Suprapubic skin (tissue), 3 donors: ENCODE measurements around the gene DMTF1.

Experiments
- EP300 ChIP-seq: sonication (generic); formaldehyde crosslinking; IDR thresholded peaks from one replicate; pipeline ENCODE4 v1.6.1; 2017; ENCODE audit warnings: antibody characterized with exemption
- TF ChIP-seq, protein P1 (sequence below), 2 donors: fragments of 200-600 bp in 1 of 2; fragments of 450-650 bp in 1 of 2; sonication (generic) in 1 of 2; IDR thresholded peaks; one replicate each; pipeline ENCODE4 v1.5.1; 2016 to 2019; ENCODE audit warnings: antibody characterized with exemption in 2 of 2, mild to moderate bottlenecking in 1 of 2, moderate library complexity in 1 of 2

DNA sequence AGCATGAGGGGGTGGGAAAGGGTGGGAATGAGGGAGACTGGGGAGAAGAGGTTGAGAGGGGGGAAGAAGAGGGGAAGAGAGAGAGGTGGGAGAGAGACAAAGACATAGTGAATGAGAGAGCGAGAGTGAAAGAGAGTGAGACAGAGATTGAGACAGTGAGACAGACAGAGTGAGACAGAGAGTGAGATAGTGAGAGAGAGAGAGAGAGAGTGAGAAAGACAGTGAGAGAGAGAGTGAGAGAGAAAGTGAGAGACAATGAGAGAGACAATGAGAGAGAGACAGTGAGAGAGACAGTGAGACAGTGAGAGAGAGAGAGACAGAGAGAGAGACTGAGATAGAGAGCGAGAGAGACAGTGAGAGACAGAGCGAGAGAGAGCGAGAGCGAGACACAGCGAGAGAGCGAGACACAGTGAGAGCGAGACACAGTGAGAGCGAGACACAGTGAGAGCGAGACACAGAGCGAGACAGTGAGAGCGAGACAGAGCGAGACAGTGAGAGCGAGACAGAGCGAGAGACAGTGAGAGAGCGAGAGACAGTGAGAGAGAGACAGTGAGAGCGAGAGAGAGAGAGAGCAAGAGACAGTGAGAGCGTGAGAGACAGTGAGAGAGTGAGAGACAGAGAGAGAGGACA, 57.2 kb downstream of the DMTF1 start:
- TF ChIP-seq, protein P1, sequence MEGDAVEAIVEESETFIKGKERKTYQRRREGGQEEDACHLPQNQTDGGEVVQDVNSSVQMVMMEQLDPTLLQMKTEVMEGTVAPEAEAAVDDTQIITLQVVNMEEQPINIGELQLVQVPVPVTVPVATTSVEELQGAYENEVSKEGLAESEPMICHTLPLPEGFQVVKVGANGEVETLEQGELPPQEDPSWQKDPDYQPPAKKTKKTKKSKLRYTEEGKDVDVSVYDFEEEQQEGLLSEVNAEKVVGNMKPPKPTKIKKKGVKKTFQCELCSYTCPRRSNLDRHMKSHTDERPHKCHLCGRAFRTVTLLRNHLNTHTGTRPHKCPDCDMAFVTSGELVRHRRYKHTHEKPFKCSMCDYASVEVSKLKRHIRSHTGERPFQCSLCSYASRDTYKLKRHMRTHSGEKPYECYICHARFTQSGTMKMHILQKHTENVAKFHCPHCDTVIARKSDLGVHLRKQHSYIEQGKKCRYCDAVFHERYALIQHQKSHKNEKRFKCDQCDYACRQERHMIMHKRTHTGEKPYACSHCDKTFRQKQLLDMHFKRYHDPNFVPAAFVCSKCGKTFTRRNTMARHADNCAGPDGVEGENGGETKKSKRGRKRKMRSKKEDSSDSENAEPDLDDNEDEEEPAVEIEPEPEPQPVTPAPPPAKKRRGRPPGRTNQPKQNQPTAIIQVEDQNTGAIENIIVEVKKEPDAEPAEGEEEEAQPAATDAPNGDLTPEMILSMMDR (IDR thresholded peaks at IDR 0.05) = no peak
- TF ChIP-seq EP300 = no peak
